ENCODE data around the gene ENOX1.

The ENOX1 gene

DNA sequence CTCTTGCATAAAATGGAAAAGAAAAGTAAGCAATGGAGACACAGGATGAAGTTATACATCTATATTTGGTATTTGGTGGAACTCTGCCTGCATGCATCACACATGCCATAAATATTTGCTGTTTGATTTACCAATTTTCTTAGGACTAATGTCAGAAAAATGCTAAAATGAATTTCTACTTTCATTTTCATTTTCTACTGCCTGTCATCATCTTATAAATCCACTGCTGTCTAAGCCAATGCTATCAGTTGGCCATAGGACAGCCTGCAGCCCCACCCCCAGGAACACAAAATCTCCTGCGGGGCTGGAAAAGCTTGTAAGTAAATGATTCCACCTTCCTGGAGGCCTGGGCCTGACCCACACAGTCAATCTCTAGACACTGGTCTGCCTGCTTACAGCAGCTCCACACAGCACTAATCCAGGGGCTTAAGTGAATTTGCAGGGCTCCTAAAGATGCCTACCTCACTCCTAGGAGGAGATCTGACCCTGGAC, 122.0 kb downstream of the ENOX1 start:
- no peak for DNase-seq

DNA sequence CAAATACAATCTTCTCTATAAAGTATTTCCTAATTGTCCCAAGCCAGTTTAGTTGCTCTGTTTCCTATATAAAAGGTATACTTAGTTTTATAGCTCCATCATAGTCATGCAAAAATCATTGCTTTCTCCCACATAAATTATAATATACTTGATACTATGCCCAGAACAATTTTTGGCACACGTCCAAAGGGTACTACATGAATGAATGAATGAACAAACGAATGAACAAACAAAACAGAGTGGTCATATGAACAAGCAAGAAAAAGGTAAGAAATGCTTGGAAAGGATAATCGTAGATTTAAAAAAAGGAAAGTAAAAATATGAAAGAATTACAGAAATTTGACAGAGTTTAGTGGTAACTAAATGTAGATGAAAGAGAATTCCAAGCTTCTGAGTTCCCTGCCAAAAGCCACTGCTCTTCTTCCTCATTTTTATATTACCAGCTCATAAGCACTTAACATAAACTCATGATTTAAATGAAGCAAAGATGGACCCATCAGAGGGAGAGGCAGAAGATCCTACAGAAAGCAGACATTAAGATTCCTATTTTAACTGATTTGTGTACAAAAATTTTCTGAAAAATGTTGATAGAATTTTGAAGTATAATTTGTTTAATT, 123.2 kb downstream of the ENOX1 start:
- no peak for DNase-seq

DNA sequence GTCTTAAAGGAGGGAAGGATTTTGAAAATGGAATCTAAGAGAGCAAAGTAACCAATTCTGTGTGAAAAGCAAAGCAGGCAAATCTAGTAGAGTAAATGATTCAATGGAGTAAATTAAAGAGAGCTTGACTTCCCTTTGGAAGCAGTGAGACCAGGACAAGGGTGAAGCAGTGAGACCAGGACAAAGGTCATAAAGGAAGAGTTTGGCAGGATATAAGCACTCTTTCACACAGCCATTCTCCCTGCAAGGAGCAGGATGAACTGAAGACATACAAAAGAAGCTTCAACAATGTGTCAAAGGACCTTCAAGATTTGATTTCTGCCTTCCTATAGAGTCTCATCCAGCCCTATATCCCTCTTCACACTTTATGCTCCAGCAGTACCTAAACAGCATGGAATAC, 123.8 kb downstream of the ENOX1 start:
- DNase-seq: no peak

DNA sequence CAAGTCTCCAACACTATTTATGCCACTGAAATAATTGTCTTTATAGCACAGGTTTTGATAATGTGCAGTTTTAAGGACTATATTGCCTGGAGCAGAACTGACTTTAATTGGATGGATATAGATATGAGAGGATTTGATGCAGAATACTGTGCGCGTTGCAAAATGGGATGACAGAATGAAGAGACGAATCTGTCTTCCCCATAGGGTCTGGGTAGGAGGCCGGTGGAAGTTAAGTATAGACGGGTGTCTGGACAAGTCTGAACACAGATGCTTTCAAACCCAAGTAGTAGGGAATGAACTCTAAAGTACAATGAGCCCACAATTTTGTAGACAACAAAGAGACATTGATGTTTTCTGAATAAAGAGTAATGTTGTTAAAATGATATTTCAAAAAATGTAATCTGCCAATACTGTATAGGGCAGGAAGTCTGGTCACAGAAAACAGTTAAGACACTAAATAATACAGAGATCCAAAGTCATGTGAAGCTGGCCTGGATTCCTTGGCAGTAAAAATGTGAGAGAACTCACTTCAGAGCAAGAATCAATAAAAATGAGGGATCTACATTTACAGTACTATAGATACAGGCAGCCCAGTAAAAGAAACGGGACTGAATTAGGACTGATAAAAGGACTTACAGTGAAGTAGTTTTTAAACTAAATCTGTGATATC, 125.5 kb downstream of the ENOX1 start:
- DNase-seq: no peak

DNA sequence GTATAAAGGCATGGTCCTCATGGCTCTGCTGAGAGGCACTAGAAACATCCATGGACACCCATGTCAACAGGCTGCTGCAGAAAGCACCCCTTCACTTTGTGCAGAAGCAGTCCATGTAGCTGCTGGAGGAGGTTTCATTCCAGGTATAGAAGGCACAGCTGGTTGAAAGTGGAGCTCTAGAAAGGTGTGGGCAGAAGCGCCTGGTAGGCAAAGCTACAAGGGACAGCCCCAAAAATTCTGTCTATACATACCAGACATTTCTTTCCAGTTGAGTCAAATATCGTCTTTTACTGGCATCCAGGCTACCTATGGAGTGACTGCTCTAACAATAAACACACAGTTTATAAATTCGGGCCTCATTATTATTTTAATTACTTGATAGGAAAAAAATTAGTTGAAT, 129.3 kb downstream of the ENOX1 start:
- no peak for DNase-seq

DNA sequence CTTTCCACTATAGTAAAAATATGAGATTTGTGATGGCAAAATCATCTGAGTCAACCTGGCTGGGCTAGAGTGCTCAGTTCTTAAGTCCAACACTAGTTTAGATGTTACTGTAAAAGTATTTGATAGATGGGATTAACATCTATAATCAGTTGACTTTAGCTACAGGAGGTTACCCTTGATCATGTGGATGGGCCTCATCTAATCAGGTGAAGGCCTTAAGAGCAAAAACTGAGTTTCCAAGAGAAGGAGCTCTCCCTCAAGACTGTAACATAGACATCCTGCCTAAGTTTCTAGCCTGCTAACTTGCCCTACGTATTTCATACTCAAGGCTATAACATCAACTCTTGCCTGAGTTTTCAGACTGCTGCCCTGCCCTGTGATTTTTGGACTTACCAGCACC, 132.8 kb downstream of the ENOX1 start:
- no peak for DNase-seq

DNA sequence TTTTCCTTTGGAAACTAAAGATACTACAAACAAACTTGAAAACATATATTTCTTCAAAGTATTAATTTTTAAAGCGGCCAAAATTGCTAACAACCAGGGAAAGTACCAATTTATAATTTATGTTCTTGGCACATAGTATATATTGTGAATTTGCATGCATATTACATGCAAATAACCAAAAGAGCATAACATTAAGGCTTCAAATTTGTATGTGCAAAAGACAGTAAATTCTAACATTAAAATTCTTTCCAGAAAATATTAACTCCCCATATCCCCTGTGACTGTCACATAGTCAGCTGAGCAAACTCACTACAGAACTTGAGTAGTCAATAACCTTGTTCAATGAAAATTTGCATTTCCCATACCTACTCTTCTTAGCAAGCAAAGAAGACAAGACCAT, 133.4 kb downstream of the ENOX1 start:
- DNase-seq: no peak

DNA sequence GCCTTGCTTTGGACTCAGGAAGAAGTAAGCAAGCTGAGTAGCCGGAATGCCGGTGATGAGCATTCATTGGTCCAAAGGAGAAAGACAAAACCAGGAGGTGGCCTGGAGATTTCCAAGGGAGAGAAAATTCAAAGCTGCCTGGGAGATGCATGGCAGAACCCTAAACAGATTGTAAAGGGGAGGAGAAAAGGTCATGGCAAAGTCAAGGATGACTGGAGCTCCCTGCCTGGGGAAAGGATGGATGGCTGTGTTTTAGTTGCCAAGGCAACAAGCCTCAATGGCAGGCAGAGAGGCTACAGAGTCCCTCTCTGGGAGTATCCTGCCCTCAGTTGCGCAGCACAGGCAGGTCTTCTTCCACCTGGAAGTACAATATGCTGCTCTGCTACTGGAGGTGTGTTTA, 134.0 kb downstream of the ENOX1 start:
- no peak for DNase-seq

DNA sequence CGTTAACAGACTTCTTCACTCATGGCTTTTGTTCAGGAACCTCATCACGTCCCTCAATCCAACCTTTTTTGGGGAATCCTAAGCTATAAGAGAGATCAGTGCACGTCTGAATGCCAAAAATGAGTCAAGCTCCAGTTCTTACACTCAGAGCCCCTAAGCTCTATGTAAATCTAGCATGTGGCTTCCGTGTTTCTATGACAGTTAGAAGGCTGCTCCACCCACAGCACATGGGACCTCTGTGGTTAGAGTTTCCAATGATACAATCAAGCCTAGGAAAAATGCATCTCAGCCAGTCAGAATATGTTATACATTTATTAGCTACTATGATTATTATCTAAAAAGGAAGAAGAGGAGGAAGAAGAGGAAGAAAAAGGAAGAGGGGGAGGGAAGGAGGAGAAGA, 135.9 kb downstream of the ENOX1 start:
- DNase-seq: no peak

DNA sequence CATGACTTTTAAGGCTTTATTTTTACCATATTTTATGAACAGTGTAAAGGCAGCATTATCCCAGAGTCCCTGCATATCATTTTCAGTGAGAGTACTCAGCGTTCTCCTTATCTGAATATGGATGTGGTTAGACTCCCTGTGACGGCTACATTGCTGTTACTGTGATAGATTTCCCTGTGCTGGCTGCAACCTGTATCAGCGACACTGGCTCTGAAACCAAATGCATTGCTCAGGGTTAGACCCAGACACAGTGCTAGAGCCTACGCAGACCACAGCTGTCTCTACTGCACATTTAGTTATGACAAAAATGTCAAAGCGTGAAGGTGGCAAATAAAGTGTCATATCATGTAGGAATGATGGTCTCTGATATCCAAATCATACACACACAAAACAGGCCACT, 138.0 kb downstream of the ENOX1 start:
- DNase-seq: no peak

DNA sequence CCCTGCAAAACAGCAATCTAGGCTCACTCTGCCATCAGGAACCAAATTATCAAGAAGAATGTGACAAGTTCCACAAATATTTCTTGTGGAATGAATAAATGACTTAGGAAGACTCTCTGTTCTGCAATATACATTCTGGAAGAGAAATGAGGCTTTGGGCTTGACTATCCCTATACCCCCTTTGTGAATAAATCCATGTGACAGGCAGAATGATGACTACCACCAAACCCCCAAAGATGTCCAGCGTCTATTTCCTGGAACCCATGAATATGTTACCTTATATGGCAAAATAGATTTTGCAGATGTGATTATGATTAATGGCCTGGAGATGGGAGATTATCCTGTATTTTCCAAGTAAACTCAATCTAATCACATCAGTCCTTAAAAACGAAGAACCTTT, 139.3 kb downstream of the ENOX1 start:
- DNase-seq: no peak

DNA sequence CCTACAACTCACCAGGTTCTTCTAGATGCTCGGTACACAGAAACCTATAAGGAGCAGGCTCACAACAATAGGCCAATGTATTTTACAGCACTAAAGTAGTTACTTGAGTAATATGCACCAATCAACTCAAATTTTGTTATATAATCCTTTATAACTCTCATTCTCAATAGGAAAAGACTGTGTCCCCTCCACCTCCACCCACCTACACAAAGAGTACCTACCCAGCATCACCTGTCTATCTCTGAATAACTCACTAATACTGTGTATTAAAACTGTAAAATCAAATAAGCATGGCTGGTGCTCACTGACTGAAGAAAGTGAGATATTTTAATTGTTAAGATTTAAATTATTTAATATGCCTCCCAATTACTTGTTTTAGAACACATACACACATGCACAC, 146.3 kb downstream of the ENOX1 start:
- DNase-seq: no peak

DNA sequence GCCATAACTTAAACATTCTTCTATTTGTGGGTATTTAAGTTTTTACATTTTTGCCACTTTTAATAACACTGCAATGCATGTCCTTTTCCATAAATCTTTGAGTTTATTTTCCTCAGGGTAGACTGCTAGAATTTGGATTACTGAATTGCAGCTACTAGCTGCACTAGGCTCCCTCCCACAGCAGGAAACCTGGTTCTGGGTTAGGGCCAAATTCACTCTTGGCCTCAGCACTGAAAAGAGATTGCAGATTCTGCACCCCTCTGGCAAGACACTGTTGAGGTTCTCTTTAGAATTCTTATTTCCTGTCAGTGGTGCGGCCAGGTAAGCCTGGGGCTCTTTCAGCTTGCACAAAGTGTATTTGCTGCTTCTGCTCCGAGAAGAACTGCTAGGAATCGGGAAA, 155.7 kb downstream of the ENOX1 start:
- DNase-seq: no peak

DNA sequence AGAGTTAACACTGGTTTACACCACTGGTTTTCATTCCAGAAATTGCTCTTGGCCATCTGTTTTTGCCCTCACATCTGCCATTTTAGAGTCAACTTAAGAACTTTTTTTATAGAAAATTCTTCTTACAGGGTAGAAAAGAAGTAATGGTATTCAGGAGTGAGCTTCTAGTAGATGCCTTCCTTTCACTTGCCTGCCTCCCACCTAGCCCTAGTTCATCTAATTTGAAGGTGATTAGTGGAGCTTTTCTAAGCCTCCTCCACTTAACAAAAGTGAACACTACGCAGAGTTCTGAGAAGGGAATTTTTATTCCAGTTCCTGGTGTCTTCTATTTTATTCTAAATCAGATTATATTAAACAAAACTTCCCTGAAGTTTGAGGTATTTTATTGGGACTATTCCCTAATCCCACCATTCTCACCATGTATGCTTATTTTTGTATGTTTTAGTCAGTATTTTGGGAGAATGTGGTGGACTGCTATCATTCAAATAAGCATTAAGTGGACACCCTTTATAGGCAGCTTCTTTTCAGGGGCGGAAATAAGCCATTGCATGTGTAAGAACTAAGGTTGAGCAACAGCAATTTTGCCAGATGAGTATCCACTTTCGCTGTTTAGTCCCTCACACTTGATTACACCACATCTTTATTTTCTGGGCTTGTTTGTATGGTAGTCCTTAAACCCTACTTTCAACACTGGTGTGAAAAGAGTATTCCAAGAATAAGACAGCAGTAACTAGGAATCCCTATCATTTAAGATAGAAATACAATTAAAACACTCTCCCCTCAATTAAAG, 156.9 kb downstream of the ENOX1 start:
- no peak for DNase-seq

DNA sequence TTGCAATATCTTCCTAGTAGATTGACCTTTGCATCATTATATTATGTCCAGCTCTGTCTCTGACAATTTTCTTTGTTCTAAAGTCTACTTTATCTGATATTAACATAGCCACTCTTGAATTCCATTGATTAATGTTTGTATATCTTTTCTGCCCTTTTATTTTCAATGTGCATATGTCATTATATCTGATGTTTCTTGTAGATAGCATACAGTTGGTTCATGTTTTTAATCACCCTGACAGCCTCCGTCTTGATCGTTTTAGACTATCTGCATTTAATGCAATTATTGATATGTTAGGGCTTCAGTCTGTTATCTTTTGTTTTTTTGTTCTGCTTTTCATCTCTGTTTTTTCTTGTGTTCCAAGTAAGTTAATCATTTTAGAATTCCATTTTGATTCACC, 159.8 kb downstream of the ENOX1 start:
- DNase-seq: no peak

DNA sequence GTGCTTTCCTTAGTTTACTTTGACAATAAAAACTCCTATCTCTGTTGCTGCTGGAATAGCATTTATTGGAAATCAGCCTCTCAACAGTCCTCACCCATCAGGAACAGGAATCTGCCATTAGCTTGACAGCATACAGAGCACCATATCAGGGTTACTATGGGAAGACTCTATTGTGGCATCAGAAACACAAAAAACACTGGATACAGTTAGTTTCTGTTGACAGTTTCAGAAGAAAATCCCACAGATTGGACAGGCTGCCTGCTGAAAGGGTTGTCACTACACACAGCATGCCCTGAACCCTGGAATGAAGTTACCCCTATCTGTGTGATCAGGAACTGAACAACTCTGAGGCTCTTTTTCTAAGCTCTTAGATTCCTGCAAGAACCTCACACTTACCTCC, 172.7 kb downstream of the ENOX1 start:
- no peak for DNase-seq

DNA sequence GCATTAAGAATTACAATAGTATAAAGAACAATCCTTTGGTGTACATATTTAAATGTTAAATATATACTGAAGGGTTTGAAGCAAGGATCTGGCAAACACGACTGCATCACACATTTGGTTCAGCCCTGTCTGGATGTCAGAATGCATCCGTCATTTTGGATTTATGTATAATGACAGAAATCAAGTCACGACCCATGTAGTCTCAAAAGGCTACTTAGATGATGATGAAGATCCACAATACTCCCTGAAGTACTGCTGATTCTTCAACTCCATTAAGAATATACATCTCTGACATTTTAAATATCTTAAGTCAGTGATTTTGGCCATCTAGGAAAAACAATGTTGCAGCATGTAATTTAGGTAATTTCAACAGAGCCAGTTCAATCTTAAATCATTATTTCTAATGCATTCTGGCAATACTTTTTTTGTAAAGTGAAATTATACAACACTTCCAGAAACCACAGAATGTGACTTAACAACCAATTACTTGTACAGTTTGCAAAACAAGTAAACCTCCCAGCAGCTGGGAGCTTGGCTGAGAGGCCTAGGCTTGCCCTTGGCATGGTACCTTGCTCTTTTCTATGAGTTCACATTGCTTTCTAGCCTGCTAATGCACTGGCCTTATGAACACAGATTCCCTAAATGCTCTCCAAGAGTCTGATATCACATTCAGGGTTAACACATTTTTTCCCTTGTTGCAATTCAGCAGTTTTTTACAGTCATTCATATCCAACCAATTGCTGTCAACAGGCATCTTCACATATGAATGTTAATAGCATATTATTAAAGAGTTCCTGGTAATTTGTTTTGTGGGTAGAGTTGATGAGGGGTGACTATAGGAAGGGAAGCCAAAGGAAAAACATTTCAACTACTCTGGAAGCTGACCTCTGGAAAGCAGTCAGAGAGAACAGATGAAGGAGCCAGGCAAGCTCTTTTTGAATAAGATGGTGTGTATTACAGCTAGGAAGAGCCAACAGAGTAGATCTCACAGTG, 175.2 kb downstream of the ENOX1 start:
- DNase-seq: no peak

DNA sequence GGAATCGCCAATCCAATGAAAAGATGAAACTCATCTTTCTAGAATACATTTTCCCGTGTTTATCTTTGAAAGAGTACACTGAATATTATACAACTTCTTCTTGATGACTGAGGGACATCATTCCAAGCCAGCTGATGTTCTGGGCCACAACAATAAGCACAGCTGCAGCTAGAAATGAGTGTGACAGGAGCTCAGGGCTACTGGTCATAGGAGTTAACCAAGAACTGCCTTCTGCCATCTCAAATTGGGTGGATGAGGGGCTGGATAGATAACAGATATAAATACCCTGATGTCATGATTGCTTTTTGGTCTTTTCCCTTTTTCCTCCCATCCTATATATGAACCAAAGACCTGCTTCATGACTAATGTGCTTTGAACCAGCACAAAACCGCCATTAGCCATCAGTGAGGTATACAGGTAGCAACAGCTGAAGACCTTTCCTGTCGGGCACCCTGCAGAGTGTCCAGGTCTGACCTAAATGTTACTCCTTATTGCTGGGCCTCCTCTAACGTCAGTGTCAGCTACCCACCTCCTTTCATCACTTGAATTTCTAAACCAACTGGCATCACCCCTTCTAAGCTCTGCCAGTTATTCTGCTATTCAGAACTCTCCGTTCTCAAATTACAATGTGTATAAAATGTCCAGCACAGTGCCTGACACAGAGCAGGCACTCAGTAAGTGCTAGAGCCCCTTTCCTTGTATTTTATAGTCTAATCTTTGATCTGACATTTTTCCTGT, 178.2 kb downstream of the ENOX1 start:
- no peak for DNase-seq

DNA sequence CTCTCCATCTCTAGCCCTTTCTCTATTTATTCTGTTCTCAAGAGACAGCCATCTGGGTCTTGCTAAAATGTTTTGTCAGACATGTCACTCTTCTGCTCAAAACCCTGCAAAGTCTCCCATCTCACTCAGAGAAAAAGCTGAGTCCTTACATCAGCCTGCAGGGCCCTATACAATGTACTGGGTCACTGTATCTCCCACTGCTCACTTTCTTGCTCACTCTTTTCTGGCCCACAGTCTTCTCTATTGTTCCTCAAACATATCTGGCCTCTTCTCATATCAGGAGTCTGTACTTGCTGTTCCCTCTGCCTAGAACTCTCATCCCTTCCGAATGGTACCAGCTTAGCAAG, 189.2 kb downstream of the ENOX1 start:
- no peak for DNase-seq

DNA sequence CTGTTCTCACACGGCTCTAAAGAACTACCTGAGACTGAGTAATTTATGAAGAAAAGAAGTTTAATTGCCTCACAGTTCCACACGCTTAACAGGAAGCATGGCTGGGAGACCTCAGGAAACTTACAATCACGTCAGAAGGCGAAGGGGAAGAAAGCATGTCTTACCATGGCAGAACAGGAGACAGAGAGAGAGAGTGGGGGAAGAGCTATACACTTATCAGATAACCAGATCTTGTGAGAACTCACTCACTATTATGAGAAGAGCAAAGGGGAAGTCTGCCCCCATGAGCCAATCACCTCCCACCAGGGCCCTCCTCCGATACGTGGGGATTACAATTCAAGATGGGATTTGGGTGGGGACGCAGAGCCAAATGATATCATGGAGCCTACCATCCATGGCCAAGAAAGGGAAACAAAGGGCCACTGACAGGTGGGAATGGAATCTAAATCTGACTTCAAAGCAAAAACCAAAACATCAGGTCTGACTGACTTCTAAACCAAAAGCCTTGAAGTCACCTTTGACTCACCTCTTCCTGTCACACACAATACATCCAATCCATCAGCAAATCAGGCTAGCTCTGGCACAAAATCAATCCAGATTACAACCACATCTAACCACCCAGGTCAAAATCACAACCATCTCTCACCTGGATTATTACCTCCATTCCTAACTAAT, 189.7 kb downstream of the ENOX1 start:
- no peak for DNase-seq

DNA sequence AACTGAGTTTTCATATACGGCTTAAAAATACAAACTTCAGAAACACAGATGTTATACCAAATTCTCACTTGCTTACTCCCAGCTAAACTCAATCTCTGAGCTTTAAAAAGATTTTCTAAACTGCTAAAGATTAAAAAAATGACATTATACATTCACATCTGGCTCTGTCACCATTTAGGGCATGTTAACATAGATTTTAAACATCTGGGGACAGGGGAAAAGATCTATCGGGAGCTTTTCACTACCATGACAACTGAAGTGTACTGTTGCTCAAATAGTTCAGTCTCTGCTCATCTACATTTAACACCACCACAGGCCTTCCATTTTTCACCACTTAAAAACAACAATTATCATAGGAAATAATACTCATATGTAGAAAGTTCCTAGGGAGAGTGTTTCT, 190.8 kb downstream of the ENOX1 start:
- no peak for DNase-seq

DNA sequence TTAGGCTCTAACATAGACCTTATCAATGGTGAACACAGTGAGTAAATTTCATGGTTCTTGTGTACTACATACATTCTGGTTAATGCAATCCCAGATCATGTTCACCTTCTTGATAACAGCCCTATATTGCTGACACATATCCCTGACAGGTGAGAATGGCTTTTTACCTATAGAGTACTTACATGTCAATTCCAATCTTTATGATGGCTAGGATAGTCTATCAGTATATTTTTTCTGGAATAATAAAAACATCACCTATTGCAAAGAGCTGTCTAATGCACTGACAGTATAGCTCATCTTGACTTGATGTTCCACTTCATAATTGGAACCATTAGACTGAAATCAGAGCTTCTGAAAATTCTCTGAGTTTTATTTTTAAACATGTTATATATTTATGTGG, 199.4 kb downstream of the ENOX1 start:
- no peak for DNase-seq
